ENCODE data around the gene GRIN2D. TPM values are rescaled to one million over a fixed set of nuclear protein-coding genes. Genes with fewer than 3 reads are reported as not detected.

GRIN2D gene
- polyA plus RNA-seq, 1 donor from 2014 or later, result 1.8 TPM

DNA sequence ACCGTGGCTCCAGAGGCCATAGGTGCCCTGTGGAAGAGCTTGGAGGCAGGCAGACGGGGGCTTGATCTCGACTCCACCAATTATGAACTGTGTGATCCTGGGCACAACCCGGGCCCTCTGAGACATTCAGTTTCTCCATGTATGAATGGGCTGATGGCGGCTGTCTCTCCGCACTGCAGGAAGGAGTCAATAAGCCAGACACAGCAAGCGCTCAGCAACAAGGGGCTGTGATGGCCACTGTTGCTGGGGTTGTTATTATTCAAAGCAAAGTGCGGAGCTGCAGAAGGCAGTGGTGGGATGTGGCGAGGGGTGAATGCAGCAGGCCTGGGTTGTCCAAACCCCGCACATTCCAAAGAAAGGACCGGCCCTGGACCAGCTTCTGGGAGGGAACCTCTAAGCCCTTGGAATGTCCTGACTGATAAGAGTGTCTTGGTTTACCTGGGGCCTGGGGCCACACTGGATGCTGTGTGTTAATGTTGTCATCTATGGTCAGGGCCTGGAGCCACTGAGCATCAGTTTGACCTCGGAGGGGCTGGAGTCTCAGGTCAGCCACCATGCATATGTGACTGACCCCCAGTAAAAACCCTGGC lies 38.0 kb upstream of the GRIN2D start:
- Histone ChIP-seq H3K79me2 (replicated peaks; ENCODE audit: insufficient read depth, low read length) (no peaks in the 10 kb centered on the region), H3K9ac (ENCODE audit: low read length) (no peak overlapping the region), H3K9me3 (ENCODE audit: low read length) (no peaks in the 10 kb centered on the region), H3K4me2 (ENCODE audit: low read length) (no peak overlapping the region), H3K4me3 (ENCODE audit: low read length) (no peak overlapping the region), H3F3A (ENCODE audit: insufficient read depth, low read length, poor library complexity, severe bottlenecking) (no peaks in the 10 kb centered on the region), H3K9me2 (ENCODE audit: insufficient read depth, low read length) (no peaks in the 10 kb centered on the region), H4K20me1 (ENCODE audit: insufficient read depth) (no peaks in the 10 kb centered on the region), H2AFZ (ENCODE audit: low read depth, low read length) (no peak overlapping the region), H3K36me3 (ENCODE audit: insufficient read depth, low read length) (no peaks in the 10 kb centered on the region), H3K27ac (ENCODE audit: low read length) (no peak overlapping the region), H3K27me3 (ENCODE audit: insufficient read depth, low read depth, low read length) (no peaks in the 10 kb centered on the region)
- TF ChIP-seq RAD21 (conservative IDR thresholded peaks at IDR 0.05), result no peak
- TF ChIP-seq MXI1 (conservative IDR thresholded peaks at IDR 0.05; ENCODE audit: poor library complexity, severe bottlenecking), result no peak
- TF ChIP-seq, protein P1, sequence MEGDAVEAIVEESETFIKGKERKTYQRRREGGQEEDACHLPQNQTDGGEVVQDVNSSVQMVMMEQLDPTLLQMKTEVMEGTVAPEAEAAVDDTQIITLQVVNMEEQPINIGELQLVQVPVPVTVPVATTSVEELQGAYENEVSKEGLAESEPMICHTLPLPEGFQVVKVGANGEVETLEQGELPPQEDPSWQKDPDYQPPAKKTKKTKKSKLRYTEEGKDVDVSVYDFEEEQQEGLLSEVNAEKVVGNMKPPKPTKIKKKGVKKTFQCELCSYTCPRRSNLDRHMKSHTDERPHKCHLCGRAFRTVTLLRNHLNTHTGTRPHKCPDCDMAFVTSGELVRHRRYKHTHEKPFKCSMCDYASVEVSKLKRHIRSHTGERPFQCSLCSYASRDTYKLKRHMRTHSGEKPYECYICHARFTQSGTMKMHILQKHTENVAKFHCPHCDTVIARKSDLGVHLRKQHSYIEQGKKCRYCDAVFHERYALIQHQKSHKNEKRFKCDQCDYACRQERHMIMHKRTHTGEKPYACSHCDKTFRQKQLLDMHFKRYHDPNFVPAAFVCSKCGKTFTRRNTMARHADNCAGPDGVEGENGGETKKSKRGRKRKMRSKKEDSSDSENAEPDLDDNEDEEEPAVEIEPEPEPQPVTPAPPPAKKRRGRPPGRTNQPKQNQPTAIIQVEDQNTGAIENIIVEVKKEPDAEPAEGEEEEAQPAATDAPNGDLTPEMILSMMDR (IDR thresholded peaks at IDR 0.05; ENCODE audit: poor library complexity, severe bottlenecking), result no peak
- TF ChIP-seq EZH2 (IDR thresholded peaks at IDR 0.05; ENCODE audit: borderline replicate concordance, insufficient read depth, low read length, poor library complexity, severe bottlenecking), result no peak
- no peak for TF ChIP-seq TAF1 (IDR thresholded peaks at IDR 0.05; ENCODE audit: low read depth)
- TF ChIP-seq, protein P2, sequence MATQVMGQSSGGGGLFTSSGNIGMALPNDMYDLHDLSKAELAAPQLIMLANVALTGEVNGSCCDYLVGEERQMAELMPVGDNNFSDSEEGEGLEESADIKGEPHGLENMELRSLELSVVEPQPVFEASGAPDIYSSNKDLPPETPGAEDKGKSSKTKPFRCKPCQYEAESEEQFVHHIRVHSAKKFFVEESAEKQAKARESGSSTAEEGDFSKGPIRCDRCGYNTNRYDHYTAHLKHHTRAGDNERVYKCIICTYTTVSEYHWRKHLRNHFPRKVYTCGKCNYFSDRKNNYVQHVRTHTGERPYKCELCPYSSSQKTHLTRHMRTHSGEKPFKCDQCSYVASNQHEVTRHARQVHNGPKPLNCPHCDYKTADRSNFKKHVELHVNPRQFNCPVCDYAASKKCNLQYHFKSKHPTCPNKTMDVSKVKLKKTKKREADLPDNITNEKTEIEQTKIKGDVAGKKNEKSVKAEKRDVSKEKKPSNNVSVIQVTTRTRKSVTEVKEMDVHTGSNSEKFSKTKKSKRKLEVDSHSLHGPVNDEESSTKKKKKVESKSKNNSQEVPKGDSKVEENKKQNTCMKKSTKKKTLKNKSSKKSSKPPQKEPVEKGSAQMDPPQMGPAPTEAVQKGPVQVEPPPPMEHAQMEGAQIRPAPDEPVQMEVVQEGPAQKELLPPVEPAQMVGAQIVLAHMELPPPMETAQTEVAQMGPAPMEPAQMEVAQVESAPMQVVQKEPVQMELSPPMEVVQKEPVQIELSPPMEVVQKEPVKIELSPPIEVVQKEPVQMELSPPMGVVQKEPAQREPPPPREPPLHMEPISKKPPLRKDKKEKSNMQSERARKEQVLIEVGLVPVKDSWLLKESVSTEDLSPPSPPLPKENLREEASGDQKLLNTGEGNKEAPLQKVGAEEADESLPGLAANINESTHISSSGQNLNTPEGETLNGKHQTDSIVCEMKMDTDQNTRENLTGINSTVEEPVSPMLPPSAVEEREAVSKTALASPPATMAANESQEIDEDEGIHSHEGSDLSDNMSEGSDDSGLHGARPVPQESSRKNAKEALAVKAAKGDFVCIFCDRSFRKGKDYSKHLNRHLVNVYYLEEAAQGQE (IDR thresholded peaks at IDR 0.05; ENCODE audit: borderline replicate concordance), result no peak
- TF ChIP-seq SMC3 (conservative IDR thresholded peaks at IDR 0.05; ENCODE audit: poor library complexity), result no peak
- no peak for TF ChIP-seq POLR2AphosphoS5 (IDR thresholded peaks at IDR 0.05)
- no peak for TF ChIP-seq EP300 (conservative IDR thresholded peaks at IDR 0.05; ENCODE audit: poor library complexity, severe bottlenecking)

DNA sequence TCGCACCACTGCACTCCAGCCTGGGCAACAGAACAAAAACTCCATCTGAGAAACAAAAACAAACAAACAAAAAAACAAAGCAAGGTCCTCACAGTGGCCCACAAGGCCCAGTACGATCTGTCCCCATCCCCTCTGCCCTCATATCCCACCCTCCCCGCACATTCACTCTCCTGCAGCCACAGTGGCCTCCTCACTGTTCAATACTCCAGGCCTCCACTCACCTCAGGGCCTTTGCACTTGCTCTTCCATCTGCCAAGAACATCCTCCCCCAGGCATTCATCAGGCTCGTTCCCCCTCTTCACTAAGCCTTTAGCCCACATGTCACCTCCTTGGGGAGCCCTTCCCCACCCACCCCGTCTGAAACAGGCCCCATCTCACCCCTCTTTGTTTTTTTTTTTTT lies 34.3 kb upstream of the GRIN2D start:
- no peaks in the 10 kb centered on the region for H4K20me1 ChIP-seq (ENCODE audit: insufficient read depth)
- H3K27me3 ChIP-seq (ENCODE audit: insufficient read depth, low read depth, low read length), result no peaks in the 10 kb centered on the region
- H2AFZ ChIP-seq (ENCODE audit: low read depth, low read length), result no peak overlapping the region
- H3F3A ChIP-seq (ENCODE audit: insufficient read depth, low read length, poor library complexity, severe bottlenecking), result no peaks in the 10 kb centered on the region
- no peaks in the 10 kb centered on the region for H3K36me3 ChIP-seq (ENCODE audit: insufficient read depth, low read length)
- no peak overlapping the region for H3K9ac ChIP-seq (ENCODE audit: low read length)
- H3K9me2 ChIP-seq (ENCODE audit: insufficient read depth, low read length), result no peaks in the 10 kb centered on the region
- H3K4me3 ChIP-seq (ENCODE audit: low read length), result no peak overlapping the region
- no peaks in the 10 kb centered on the region for H3K9me3 ChIP-seq (ENCODE audit: low read length)
- TF ChIP-seq MXI1 (conservative IDR thresholded peaks at IDR 0.05; ENCODE audit: poor library complexity, severe bottlenecking), result no peak
- TF ChIP-seq, protein P1 (IDR thresholded peaks at IDR 0.05; ENCODE audit: poor library complexity, severe bottlenecking), result no peak
- TF ChIP-seq TAF1 (IDR thresholded peaks at IDR 0.05; ENCODE audit: low read depth), result no peak
- TF ChIP-seq, protein P2 (IDR thresholded peaks at IDR 0.05; ENCODE audit: borderline replicate concordance), result no peak
- no peak for TF ChIP-seq POLR2AphosphoS5 (IDR thresholded peaks at IDR 0.05)
- no peak for TF ChIP-seq RAD21 (conservative IDR thresholded peaks at IDR 0.05)
- TF ChIP-seq SMC3 (conservative IDR thresholded peaks at IDR 0.05; ENCODE audit: poor library complexity), result no peak
- no peak for TF ChIP-seq EP300 (conservative IDR thresholded peaks at IDR 0.05; ENCODE audit: poor library complexity, severe bottlenecking)
- TF ChIP-seq EZH2 (IDR thresholded peaks at IDR 0.05; ENCODE audit: borderline replicate concordance, insufficient read depth, low read length, poor library complexity, severe bottlenecking), result no peak
- no peak overlapping the region for H3K4me2 ChIP-seq (ENCODE audit: low read length)
- H3K79me2 ChIP-seq (replicated peaks; ENCODE audit: insufficient read depth, low read length), result no peaks in the 10 kb centered on the region
- H3K27ac ChIP-seq (ENCODE audit: low read length), result no peak overlapping the region
